ENCODE measurements around the gene LIMS4.
"Not testable (repeated sequence)": the region's sequence is repeated elsewhere in the genome, so short reads cannot be mapped to it uniquely, and the experiment has no call there.

The LIMS4 gene

GRCh38 chr2:110472171-110473058, at the start of gene LIMS4:
TSS of gene LIMS4 (minus strand) at chr2:110472816. CDS start at chr2:110472778, 38 bp downstream.
- not testable (repeated sequence) for DNase-seq (ENCODE audit: insufficient read length, low spot score); FAIRE-seq

GRCh38 chr2:110499755-110500377, 27.2 kb upstream of the LIMS4 start:
- FAIRE-seq; DNase-seq (ENCODE audit: insufficient read length, low spot score): not testable (repeated sequence)

GRCh38 chr2:110496027-110496426, 23.4 kb upstream of the LIMS4 start:
- not testable (repeated sequence) for FAIRE-seq; DNase-seq (ENCODE audit: insufficient read length, low spot score)

- DNase-seq (ENCODE audit: insufficient read length, low spot score); FAIRE-seq: not testable (repeated sequence)
Observed at GRCh38 chr2:110494488-110494887, 21.9 kb upstream of the LIMS4 start.

GRCh38 chr2:110488991-110489390, 16.4 kb upstream of the LIMS4 start:
- DNase-seq (ENCODE audit: insufficient read length, low spot score); FAIRE-seq: not testable (repeated sequence)

- FAIRE-seq; DNase-seq (ENCODE audit: insufficient read length, low spot score): not testable (repeated sequence)
Observed at GRCh38 chr2:110482697-110483096, 10.1 kb upstream of the LIMS4 start.

GRCh38 chr2:110481200-110481599, 8.6 kb upstream of the LIMS4 start:
- FAIRE-seq; DNase-seq (ENCODE audit: insufficient read length, low spot score): not testable (repeated sequence)

- FAIRE-seq; DNase-seq (ENCODE audit: insufficient read length, low spot score): not testable (repeated sequence)
Observed at GRCh38 chr2:110480084-110480483, 7.5 kb upstream of the LIMS4 start.

GRCh38 chr2:110477370-110477769, 4.8 kb upstream of the LIMS4 start:
- not testable (repeated sequence) for FAIRE-seq; DNase-seq (ENCODE audit: insufficient read length, low spot score)

- not testable (repeated sequence) for DNase-seq (ENCODE audit: insufficient read length, low spot score); FAIRE-seq
Observed at GRCh38 chr2:110476952-110477351, 4.3 kb upstream of the LIMS4 start.

- FAIRE-seq; DNase-seq (ENCODE audit: insufficient read length, low spot score): not testable (repeated sequence)
Observed at GRCh38 chr2:110475627-110476359, 3.2 kb upstream of the LIMS4 start.

- not testable (repeated sequence) for FAIRE-seq; DNase-seq (ENCODE audit: insufficient read length, low spot score)
Observed at GRCh38 chr2:110474898-110475297, 2.3 kb upstream of the LIMS4 start.

- not testable (repeated sequence) for FAIRE-seq; DNase-seq (ENCODE audit: insufficient read length, low spot score)
Observed at GRCh38 chr2:110473059-110473358, 393 bp upstream of the LIMS4 start.

GRCh38 chr2:110468921-110469320, 3.7 kb downstream of the LIMS4 start:
- FAIRE-seq; DNase-seq (ENCODE audit: insufficient read length, low spot score): not testable (repeated sequence)

- not testable (repeated sequence) for DNase-seq (ENCODE audit: insufficient read length, low spot score); FAIRE-seq
Observed at GRCh38 chr2:110465312-110465711, 7.3 kb downstream of the LIMS4 start.

- FAIRE-seq; DNase-seq (ENCODE audit: insufficient read length, low spot score): not testable (repeated sequence)
Observed at GRCh38 chr2:110462458-110462857, 10.2 kb downstream of the LIMS4 start.

GRCh38 chr2:110460318-110460717, 12.3 kb downstream of the LIMS4 start:
- not testable (repeated sequence) for DNase-seq (ENCODE audit: insufficient read length, low spot score); FAIRE-seq

GRCh38 chr2:110457214-110457590, 15.4 kb downstream of the LIMS4 start:
- not testable (repeated sequence) for DNase-seq (ENCODE audit: insufficient read length, low spot score); FAIRE-seq

- not testable (repeated sequence) for FAIRE-seq; DNase-seq (ENCODE audit: insufficient read length, low spot score)
Observed at GRCh38 chr2:110456291-110457213, 16.1 kb downstream of the LIMS4 start.

Data from HTR-8/SVneo (cell line).